HG03342 (cell line): ENCODE data around the gene CCDC28B.

Source experiments
- ATAC-seq: cut with Tn5 transposase; IDR thresholded peaks from one replicate; pipeline ENCODE4 v1.9.1; 2021; ENCODE audit warnings: mild to moderate bottlenecking, moderate library complexity; ENCODE audit not compliant: unreplicated experiment

The CCDC28B gene

DNA sequence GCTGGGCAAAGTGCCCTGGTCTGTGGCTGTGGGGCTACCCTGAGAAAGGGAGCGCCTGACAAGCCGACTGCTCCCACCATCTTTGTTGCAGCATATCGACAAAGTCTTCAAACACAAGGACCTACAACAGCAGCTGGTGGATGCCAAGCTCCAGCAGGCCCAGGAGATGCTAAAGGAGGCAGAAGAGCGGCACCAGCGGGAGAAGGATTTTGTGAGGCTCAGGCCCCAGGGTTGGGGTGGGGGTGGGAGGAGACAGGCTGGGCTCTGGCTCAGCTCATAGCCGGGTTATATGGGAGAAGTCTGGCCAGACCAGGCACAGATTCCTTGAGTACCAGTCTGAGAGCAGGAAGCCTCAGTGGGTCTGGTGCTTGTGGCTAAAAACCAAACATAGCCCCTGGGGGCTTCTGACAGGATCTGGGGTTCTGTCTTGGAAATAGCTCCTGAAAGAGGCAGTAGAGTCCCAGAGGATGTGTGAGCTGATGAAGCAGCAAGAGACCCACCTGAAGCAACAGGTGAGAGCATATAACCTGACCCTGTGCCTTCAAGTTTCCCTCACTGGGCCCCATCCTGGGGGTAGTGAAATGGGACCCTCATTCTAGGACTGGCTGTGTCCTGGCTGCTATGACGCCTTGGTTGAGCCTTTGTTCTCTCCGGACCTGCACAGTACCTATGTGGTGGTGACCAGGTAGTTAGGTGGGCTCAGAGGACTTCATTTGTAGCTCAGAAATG is 8.0 kb upstream of the CCDC28B start:
- ATAC-seq: no peak

GRCh38 chr1:32194984-32195383 is 5.4 kb upstream of the CCDC28B start:
- no peak for ATAC-seq

DNA sequence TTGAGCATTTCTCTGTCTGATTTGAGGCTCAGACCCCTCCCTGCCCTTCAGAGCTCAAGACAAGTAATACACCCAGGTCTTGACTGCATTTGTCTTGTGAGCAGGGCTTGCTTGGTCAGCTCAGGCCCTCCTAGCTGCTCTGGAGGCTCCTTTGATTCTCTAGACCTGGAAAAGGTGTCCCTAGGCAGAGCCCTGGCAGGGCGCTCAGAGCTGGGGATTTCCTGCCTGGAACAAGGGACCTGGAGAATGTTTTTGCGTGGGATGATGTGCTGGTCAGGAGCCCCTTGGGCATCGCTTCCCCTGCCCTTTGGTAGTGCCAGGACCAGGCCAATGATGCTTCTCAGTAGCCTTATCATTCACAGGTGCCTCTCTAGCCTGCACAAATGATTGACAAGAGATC is 4.9 kb upstream of the CCDC28B start:
- ATAC-seq: no peak

DNA sequence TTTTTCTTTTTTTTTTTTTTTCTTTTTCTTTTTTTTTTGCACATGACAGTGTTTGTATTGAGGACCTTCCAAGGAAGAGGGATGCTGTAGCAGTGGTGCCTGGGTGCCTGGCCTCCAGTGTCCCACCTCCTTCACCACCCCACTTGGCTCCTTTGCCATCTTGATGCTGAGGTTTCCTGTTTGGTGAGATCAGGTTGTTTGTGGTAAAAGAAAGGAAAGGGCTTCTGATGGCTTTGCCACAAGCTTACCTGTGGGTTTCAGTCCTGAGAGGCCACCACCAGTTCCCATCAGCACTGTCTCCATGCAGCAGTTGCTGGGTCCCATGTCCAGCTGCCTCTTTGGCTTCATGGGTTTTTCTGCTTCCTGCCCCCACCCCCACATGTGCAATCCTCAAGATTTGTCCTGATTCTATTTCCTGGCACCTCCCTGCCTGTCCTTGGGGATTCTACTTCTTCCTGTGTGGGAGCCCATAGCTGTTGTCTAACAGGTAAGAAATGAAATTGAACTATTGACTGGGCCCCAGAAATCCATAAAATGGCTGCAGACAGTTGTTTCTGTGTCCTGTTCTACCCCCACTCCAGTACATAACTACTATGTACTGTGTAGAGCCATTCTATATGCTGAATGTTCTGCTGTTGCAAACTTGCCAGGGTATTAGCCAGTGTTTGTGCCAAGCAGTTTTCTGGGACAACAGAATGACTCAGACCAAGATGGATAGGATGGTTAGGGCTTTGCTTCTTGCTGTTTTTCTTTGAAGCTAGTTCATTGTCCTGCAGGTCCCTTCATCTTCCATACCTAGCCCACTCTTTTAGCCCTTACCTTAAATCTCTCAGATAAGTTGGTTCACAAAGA is 4.2 kb upstream of the CCDC28B start:
- ATAC-seq: no peak

DNA sequence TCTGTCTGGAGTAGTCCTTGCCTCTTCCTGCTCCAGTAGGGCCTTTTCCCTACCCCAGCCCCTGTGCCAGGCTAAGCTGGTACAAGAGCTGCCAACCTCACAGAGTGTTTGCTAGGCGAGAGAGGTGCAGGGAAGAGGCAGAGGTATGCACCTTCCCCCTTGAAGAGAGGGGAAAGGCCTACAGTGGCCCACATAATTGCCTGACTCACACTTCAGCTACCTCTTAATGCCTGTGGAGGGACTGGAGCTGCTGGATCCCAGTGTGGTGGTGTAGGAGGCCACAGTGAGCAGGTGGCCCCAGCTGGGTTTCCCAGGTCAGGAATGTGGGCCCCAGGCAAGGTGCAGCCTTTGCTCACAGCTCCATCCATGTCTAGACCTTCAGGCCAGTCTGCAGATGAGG is 3.3 kb upstream of the CCDC28B start:
- ATAC-seq: no peak

GRCh38 chr1:32197837-32198236 is 2.6 kb upstream of the CCDC28B start:
- ATAC-seq: no peak

- no peak for ATAC-seq
These were observed 2.0 kb upstream of the CCDC28B start for GRCh38 chr1:32198237-32199042.

- ATAC-seq: no peak
These were observed 1.2 kb upstream of the CCDC28B start for GRCh38 chr1:32199043-32199716.

GRCh38 chr1:32199717-32200072 is 700 bp upstream of the CCDC28B start:
- ATAC-seq: no peak

GRCh38 chr1:32201011-32201855 is 838 bp downstream of the CCDC28B start:
- ATAC-seq: peak; percentile 33

DNA sequence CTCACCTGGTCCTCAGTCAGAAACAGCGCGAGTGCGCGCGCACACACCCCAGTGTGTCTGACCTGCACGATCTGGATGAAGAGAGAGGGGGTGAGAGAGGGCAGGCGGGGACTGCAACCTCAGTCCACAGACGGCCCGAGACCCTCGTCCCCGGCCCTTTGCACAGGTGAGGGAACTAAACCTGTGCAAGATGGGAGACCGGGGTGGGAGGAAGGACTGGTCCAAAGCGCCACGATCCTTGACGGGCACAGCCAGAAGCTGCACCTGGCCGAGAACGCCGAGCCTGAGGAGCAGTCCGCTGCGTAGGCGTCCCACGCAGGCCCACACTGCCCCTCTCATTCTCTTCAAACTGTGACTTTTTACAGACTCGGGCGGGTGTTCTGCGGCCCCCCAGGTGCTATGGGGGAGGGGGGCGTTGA is 4.6 kb downstream of the CCDC28B start:
- no peak for ATAC-seq

- peak; percentile 59 for ATAC-seq
These were observed 5.3 kb downstream of the CCDC28B start, which contains the start of gene IQCC for GRCh38 chr1:32205401-32206370. TSS of gene IQCC (plus strand) at chr1:32205671. CDS start at chr1:32205682, 11 bp downstream.

GRCh38 chr1:32208469-32208868 is 8.1 kb downstream of the CCDC28B start:
- no peak for ATAC-seq

DNA sequence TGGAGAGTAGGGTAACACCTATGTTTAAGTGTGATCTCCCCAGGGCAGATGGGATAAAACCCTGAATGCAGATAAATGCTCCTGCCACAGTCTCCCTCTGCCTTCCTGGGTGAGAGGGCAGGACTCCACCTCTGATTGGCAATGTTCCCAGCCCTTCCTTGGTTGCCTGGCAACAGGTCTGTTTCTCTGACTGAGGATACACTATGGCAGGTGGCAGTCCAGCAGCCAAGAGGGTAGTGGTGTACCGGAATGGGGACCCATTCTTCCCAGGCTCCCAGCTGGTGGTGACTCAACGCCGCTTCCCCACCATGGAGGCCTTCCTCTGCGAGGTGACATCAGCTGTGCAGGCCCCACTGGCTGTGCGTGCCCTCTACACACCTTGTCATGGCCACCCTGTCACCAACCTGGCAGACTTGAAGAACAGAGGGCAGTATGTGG is 8.5 kb downstream of the CCDC28B start, which contains the start of gene DCDC2B:
TSS of gene DCDC2B (plus strand) at position 199 of the 438 bp plus-strand sequence. CDS start at position 204, 5 bp downstream.
- ATAC-seq: no peak

DNA sequence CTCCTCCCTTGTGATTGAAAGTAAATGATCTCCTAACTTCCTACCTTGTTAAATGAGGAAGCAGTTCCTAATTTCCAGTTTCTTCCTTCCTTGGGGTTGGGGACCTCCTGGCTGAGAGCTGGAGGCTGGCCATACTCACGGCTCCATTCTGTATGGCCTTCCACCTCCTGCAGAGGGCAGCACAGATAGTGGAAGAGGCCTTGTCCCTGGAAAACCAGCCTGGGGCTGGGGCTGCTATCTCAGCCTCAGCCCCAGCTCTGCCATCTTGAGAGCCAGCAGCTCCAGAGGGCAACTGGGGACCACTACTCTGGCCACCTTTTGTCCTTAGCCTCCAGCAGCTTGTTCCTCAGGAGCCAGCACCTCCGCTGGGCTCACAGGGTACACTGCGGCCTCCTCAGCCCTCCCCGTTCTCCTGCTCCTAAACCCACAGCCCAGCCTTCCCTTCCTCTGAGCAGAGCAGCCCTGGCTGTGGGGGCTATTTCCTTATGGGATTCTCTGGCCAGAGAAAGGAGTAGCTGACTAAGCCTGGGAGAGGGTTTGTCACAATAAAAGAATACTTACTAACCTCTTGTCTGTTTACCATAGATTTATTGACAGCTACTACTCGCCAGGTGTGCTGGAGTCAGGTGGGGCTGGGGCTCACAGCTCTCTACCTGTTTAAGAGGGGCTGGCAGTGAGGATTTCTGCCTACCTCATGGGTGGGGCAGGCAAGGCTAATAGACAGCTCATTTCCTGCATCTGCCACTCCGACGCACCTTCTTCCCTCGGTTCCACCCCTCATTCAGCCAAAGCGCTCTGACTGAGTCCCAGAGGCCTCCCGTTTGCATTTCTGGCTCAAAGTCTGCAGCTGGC is 15.5 kb downstream of the CCDC28B start:
- ATAC-seq: no peak

DNA sequence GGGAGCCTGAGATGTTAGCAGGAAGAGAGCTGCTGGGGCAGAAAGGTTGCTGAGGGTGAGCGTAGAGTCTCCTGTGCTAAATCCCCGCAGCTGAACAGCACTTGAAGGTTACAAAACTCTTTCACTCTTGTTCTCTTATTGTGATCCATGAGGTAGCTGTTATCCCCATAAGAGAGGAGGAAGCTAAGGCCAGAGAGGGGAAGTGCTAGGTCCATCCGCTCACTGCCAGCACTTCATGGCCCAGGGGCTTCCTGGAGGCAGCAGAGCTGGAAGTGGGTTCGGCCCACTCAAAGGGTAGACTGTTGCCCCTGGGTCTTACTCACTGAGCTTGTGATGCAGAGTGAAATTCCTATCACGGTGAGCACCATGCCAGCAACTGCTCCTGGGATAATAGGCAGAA is 16.2 kb downstream of the CCDC28B start:
- no peak for ATAC-seq

- no peak for ATAC-seq
These were observed 18.6 kb downstream of the CCDC28B start for GRCh38 chr1:32219022-32219421.
